Nephron (organoid): ENCODE results near the gene EFCAB11.

Experiments used
- H3K27ac Mint-ChIP-seq, 3 experiments: 2 replicates each; pipeline ENCODE4 v1.8.0; 2020; ENCODE audit warnings: mixed read lengths in 3 of 3, mild to moderate bottlenecking in 2 of 3, moderate library complexity in 1 of 3
- H3K27me3 Mint-ChIP-seq: 2 replicates; pipeline ENCODE4 v1.8.0; 2021; ENCODE audit warnings: low read depth, mild to moderate bottlenecking, moderate library complexity, mixed read lengths
- H3K36me3 Mint-ChIP-seq: 2 replicates; pipeline ENCODE4 v1.8.0; 2020; ENCODE audit warnings: low read depth, mixed read lengths
- H3K4me1 Mint-ChIP-seq: 2 replicates; pipeline ENCODE4 v1.8.0; 2020; ENCODE audit warnings: mixed read lengths
- H3K4me3 Mint-ChIP-seq, 3 experiments: 2 replicates each; pipeline ENCODE4 v1.8.0; 2020; ENCODE audit warnings: mild to moderate bottlenecking in 3 of 3, mixed read lengths in 3 of 3, moderate library complexity in 2 of 3
- H3K9me3 Mint-ChIP-seq: 2 replicates; pipeline ENCODE4 v1.8.0; 2020; ENCODE audit warnings: mixed read lengths
- TF ChIP-seq, protein P1 (sequence below), 3 experiments: fragments of 200-600 bp; sonication (generic); IDR thresholded peaks; one replicate each; pipeline ENCODE4 v1.5.0; 2021; ENCODE audit warnings: antibody characterized with exemption in 3 of 3; ENCODE audit not compliant: unreplicated experiment in 3 of 3

EFCAB11 gene

DNA sequence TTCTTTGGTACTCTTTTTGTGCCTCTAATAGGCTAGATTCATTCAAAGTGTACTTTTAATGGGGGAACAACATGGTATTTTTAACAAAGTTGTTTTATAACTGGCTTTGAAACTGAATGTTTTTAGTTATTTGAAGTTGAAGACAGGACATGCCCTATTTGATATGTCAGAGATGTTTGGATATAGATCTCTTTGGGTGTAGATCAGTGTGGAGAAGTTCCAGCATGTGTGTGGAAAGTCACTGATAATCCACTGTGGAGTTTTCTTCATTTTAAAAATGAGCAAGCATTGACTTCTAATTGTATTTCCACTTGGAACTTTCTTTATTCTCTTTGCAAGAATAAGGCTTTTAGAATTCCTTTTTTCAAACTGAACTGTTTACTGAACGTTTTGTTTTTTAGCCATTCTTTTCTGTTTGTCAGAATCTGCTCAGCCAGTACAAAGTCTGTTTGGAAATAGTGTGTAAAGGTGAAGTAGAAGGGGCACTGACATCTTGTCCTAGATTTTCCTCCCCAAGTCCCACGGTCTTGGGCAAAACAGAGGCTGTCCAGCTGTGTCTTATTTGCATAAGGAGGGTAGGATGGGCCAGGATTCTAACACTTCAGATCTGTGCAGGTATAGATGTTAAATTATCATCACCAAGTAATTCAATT, 36.2 kb upstream of the EFCAB11 start:
- TF ChIP-seq, protein P1, sequence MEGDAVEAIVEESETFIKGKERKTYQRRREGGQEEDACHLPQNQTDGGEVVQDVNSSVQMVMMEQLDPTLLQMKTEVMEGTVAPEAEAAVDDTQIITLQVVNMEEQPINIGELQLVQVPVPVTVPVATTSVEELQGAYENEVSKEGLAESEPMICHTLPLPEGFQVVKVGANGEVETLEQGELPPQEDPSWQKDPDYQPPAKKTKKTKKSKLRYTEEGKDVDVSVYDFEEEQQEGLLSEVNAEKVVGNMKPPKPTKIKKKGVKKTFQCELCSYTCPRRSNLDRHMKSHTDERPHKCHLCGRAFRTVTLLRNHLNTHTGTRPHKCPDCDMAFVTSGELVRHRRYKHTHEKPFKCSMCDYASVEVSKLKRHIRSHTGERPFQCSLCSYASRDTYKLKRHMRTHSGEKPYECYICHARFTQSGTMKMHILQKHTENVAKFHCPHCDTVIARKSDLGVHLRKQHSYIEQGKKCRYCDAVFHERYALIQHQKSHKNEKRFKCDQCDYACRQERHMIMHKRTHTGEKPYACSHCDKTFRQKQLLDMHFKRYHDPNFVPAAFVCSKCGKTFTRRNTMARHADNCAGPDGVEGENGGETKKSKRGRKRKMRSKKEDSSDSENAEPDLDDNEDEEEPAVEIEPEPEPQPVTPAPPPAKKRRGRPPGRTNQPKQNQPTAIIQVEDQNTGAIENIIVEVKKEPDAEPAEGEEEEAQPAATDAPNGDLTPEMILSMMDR (IDR thresholded peaks at IDR 0.05; ENCODE audit: unreplicated experiment in 3 of 3) = no peak
- Mint-ChIP-seq H3K27me3 (no peaks in the 10 kb centered on the region), H3K4me3 (no peak overlapping the region), H3K36me3 (peaks cover 65% of the 10 kb centered on the region), H3K9me3 (no peaks in the 10 kb centered on the region), H3K27ac (no peak overlapping the region), H3K4me1 (peaks cover 7% of the 10 kb centered on the region)

DNA sequence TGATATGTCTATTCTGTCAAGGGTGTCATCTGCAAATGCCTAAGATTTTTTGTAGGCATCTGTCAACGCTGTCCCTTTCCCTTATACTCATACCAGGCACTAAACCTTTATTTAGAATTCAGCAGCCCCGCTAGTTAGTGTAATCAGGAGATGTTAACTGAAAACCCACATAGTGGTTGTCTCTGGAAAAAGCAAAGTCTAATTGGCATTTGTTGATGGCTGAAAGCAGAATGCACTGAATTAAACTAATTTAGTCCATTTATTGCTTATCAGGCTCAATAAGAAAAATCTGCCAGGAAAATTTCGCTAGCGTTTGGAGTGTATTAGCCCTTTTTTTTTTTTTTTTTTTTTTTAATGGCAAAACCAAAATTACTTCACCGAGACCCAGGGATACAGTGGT, 35.7 kb upstream of the EFCAB11 start:
- Mint-ChIP-seq H3K9me3 (no peaks in the 10 kb centered on the region), H3K4me3 (no peak overlapping the region), H3K27ac (no peak overlapping the region), H3K27me3 (no peaks in the 10 kb centered on the region), H3K4me1 (peaks cover 7% of the 10 kb centered on the region), H3K36me3 (peaks cover 62% of the 10 kb centered on the region)
- TF ChIP-seq, protein P1 (IDR thresholded peaks at IDR 0.05; ENCODE audit: unreplicated experiment in 3 of 3) = no peak

DNA sequence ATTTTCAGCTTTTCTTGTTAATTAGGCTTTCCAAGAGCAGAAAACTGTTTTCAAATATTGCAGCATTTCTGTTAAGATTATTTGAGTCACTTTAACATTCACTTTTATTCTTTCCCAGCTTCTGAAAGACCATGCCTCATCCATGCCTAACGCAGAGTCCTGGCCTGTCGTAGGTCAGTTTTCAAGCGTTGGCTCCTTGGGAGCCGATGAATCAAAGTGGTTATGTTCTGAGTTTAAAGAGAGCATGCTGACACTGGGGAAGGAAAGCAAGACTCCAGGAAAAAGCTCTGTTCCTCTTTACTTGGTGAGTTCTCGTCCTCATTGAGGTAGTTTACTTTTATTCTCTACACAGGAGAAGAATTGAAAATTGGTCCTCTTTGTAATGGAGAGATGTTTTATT, 34.3 kb upstream of the EFCAB11 start:
- Mint-ChIP-seq H3K9me3 (no peaks in the 10 kb centered on the region), H3K27me3 (no peaks in the 10 kb centered on the region), H3K36me3 (peaks cover 63% of the 10 kb centered on the region), H3K27ac (no peak overlapping the region), H3K4me1 (peaks cover 7% of the 10 kb centered on the region), H3K4me3 (no peak overlapping the region)
- TF ChIP-seq, protein P1 (IDR thresholded peaks at IDR 0.05; ENCODE audit: unreplicated experiment in 3 of 3) = no peak

DNA sequence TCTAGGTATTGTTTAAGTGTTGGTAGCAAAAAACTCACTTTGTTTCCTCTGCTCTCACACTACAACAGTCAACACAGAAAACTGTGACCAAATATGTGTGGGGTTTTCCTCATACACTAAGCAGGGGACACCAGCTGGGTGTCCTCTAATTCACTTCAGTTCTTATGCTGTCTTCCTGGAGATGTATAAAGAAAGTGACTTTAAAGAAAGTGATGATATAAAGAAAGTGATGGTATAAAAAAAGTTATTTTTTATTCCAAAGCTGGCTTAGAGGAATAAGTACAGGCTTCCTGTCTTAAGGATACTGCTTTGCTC, 32.6 kb upstream of the EFCAB11 start:
- no peak overlapping the region for H3K4me3 Mint-ChIP-seq
- no peaks in the 10 kb centered on the region for H3K27me3 Mint-ChIP-seq
- no peaks in the 10 kb centered on the region for H3K9me3 Mint-ChIP-seq
- TF ChIP-seq, protein P1 (IDR thresholded peaks at IDR 0.05; ENCODE audit: unreplicated experiment in 3 of 3) = no peak
- no peak overlapping the region for H3K27ac Mint-ChIP-seq
- H3K4me1 Mint-ChIP-seq = peaks cover 18% of the 10 kb centered on the region
- H3K36me3 Mint-ChIP-seq = peaks cover 63% of the 10 kb centered on the region

DNA sequence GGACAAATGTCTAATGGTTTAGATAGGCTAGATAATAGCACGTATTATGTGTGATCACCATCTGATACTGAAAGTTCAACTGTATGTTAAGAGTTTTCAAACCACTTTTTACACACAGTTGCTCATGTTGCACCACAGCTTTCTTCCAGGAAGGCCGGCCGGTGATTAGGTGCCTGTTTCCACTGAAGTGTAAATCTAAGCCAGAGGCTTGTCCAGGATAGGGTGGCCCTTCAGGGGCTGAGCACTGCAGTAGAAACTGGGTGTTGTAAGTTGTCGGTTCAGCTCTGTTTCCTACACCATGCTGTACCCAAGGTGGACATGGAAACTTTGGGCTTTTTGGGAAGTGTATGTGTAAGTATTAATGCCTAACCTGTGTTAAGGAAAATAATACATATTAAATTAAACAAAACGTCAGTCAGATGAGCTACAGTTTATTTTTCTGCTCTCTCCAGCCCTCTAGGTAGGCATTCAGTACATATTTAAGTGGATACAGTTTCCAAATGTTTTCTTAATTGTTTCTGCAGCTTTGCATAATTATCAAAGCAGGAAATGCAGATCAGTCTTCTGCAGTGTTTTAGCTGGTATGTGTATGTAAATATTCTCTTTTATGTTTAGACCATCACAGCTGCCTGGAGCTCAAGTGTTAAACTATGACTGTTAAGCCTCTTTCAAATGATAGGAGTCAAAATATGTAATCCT, 32.1 kb upstream of the EFCAB11 start:
- no peak overlapping the region for H3K27ac Mint-ChIP-seq
- H3K4me3 Mint-ChIP-seq = no peak overlapping the region
- H3K4me1 Mint-ChIP-seq = peaks cover 21% of the 10 kb centered on the region
- H3K36me3 Mint-ChIP-seq = peaks cover 66% of the 10 kb centered on the region
- no peaks in the 10 kb centered on the region for H3K9me3 Mint-ChIP-seq
- TF ChIP-seq, protein P1 (IDR thresholded peaks at IDR 0.05; ENCODE audit: unreplicated experiment in 3 of 3) = no peak
- H3K27me3 Mint-ChIP-seq = no peaks in the 10 kb centered on the region

DNA sequence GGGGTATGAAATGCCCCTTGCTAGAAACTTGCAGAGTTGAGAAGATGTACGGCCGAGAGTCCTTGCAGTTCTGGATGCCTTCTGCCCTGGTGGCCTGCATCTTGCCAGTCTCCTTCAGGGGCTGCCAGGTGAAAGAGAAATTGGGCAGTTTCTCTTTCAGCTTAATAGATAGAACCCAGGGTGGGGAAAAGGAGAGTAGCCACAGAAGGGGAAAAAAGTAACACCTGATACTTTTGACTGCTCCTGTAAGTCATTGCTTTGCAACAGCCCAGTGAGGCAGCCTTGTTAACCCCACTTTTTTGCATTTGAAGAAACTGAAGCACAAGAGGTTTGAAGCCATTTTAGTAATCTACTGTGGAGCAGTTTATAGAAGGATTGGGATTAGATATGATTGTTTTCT, 28.8 kb upstream of the EFCAB11 start:
- no peaks in the 10 kb centered on the region for H3K9me3 Mint-ChIP-seq
- H3K4me3 Mint-ChIP-seq = no peak overlapping the region
- H3K27ac Mint-ChIP-seq = no peak overlapping the region
- H3K27me3 Mint-ChIP-seq = no peaks in the 10 kb centered on the region
- peaks cover 66% of the 10 kb centered on the region for H3K36me3 Mint-ChIP-seq
- TF ChIP-seq, protein P1 (IDR thresholded peaks at IDR 0.05; ENCODE audit: unreplicated experiment in 3 of 3) = no peak
- H3K4me1 Mint-ChIP-seq = peaks cover 14% of the 10 kb centered on the region
